Esophagus squamous epithelium (tissue), 4 donors: ENCODE results near the gene VCX.

Source experiments
- POLR2A ChIP-seq, 4 donors: fragments of 450-650 bp; IDR thresholded peaks; one replicate each; pipeline ENCODE4 v1.6.1; 2017; ENCODE audit warnings: antibody characterized with exemption in 4 of 4, mild to moderate bottlenecking in 4 of 4, moderate library complexity in 3 of 4
- TF ChIP-seq, protein P1 (sequence below), 6 experiments: fragments of 450-650 bp in 4 of 6; fragments of 200-600 bp in 2 of 6; sonication (generic) in 2 of 6; IDR thresholded peaks; one replicate each; pipeline ENCODE4 v1.5.1; 2016 to 2019; ENCODE audit warnings: antibody characterized with exemption in 6 of 6, mild to moderate bottlenecking in 4 of 6, moderate library complexity in 4 of 6

DNA sequence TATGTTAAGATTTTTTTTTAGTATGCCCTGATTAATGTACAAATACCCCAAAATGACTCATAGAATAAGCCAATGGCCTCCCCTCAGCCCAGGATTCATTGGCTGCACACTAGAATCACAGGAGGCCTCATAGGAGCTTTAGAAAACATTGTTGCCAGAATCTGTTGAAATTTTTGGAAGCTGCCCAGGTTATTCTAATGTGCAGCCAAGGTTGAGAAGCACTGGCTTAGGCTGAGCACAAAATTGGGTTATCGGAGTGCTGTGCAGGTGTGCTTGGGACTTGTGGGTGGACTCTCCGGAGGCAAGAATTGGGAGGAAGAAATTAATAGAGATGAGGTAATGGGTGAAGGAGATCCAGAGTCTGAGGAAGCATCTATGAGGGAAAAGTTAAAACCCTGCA, 41.3 kb upstream of the VCX start:
- TF ChIP-seq, protein P1, sequence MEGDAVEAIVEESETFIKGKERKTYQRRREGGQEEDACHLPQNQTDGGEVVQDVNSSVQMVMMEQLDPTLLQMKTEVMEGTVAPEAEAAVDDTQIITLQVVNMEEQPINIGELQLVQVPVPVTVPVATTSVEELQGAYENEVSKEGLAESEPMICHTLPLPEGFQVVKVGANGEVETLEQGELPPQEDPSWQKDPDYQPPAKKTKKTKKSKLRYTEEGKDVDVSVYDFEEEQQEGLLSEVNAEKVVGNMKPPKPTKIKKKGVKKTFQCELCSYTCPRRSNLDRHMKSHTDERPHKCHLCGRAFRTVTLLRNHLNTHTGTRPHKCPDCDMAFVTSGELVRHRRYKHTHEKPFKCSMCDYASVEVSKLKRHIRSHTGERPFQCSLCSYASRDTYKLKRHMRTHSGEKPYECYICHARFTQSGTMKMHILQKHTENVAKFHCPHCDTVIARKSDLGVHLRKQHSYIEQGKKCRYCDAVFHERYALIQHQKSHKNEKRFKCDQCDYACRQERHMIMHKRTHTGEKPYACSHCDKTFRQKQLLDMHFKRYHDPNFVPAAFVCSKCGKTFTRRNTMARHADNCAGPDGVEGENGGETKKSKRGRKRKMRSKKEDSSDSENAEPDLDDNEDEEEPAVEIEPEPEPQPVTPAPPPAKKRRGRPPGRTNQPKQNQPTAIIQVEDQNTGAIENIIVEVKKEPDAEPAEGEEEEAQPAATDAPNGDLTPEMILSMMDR (IDR thresholded peaks at IDR 0.05), result no peak
- TF ChIP-seq POLR2A (IDR thresholded peaks at IDR 0.05), result no peak
